GM12801 (cell line): ENCODE results near the gene SERPIND1.

Source experiments
- TF ChIP-seq, protein P1 (sequence below): IDR thresholded peaks from one replicate; pipeline ENCODE4 v1.5.1; 2011; ENCODE audit warnings: control low read depth; ENCODE audit not compliant: insufficient read length; ENCODE audit errors: extremely low read depth

Gene SERPIND1

DNA sequence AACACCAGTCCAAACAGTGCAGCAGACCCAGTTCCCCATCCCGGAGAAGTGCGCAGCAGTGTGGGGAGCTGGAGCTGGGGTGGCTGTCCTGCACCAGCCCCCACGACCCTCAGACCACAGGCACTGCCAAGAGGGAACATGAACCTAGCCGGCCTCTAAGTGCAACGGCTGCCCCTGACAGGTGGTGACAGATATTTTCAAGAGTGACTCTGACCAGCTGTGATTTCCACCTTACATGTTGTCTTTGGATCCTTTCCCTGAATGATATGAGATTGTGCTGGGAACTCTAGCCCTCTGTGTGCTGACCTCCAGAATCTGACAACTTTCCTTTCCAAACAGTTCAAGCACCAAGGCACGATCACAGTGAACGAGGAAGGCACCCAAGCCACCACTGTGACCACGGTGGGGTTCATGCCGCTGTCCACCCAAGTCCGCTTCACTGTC lies 12.6 kb downstream of the SERPIND1 start:
- TF ChIP-seq, protein P1, sequence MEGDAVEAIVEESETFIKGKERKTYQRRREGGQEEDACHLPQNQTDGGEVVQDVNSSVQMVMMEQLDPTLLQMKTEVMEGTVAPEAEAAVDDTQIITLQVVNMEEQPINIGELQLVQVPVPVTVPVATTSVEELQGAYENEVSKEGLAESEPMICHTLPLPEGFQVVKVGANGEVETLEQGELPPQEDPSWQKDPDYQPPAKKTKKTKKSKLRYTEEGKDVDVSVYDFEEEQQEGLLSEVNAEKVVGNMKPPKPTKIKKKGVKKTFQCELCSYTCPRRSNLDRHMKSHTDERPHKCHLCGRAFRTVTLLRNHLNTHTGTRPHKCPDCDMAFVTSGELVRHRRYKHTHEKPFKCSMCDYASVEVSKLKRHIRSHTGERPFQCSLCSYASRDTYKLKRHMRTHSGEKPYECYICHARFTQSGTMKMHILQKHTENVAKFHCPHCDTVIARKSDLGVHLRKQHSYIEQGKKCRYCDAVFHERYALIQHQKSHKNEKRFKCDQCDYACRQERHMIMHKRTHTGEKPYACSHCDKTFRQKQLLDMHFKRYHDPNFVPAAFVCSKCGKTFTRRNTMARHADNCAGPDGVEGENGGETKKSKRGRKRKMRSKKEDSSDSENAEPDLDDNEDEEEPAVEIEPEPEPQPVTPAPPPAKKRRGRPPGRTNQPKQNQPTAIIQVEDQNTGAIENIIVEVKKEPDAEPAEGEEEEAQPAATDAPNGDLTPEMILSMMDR = no peak

DNA sequence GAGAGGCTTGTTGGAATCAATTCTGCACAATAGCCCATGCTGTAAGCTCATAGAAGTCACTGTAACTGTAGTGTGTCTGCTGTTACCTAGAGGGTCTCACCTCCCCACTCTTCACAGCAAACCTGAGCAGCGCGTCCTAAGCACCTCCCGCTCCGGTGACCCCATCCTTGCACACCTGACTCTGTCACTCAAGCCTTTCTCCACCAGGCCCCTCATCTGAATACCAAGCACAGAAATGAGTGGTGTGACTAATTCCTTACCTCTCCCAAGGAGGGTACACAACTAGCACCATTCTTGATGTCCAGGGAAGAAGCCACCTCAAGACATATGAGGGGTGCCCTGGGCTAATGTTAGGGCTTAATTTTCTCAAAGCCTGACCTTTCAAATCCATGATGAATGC lies 13.3 kb downstream of the SERPIND1 start:
- TF ChIP-seq, protein P1 = no peak

DNA sequence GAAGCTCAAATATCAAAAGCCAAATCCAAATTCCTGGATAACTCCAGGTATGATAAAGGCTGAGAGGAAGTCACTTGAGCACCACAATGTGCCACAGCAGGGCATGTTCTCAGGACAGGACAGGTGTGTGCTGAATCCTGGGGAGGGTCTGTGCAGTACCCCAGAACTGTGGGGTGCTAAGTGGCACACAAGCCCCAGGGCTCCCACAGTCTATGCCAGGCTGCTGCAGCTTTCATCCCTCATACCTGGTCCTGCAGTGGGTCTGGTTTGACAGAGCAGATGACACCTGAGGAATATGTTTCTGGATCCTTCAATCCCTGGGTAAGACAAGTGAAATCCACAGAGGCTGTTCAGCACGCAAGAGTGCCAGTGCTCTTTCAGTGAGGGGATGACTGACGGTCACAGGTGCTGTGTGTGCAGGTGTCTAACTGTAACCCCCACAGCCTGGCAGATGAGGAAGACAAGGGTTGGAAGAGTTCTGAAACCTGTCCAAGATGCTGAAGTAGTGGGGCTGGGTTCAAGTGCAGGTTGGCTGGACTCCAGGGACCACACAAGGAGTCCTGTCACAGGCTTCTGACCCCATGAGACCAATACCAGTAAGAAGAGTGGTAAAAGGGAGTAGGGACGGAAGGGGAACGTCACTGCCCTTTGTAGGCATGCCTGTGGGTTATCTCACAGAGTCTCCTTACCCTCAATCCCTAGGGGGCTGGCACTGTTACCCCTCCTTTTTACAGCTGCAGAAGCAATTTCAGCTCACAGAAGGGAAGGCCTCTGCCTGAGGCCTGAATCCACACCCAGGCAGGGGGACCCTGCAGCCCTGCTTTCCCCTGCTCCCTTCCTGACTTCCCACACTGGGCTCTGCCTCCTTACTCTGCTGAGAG lies 14.1 kb downstream of the SERPIND1 start:
- TF ChIP-seq, protein P1 = no peak

DNA sequence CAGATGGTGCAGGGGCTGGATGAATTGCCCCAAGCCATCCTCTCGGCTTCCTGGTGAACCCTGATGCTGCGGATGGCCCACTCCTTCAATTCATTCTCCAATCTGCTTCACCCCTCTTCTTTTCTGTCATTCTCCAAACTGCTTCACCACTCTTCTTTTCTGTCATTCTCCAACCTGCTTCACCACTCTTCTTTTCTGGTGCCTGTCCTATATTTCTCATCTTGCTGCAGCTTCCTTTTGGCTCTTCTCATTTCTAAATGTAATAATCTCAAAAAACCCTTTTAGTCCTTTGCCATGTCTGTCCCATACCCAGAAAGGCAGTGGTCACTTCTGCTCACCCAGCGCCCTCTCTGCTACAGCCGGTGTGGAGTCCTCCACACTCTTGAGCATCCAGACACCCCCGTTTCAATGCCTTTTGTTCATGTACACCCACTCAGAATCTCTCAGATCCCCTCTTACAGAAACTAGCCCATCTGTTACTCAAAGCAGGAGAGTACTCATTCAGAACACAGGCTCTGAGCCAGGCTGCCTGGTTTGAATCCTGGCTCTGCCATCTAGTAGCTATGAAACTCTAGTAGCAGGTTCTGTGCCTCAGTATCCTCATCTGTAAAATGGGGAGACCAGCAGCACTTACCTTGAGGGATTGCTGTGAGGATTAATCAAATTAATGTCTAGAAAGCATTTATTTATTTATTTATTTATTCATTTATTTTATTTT lies 14.9 kb downstream of the SERPIND1 start:
- TF ChIP-seq, protein P1 = no peak

DNA sequence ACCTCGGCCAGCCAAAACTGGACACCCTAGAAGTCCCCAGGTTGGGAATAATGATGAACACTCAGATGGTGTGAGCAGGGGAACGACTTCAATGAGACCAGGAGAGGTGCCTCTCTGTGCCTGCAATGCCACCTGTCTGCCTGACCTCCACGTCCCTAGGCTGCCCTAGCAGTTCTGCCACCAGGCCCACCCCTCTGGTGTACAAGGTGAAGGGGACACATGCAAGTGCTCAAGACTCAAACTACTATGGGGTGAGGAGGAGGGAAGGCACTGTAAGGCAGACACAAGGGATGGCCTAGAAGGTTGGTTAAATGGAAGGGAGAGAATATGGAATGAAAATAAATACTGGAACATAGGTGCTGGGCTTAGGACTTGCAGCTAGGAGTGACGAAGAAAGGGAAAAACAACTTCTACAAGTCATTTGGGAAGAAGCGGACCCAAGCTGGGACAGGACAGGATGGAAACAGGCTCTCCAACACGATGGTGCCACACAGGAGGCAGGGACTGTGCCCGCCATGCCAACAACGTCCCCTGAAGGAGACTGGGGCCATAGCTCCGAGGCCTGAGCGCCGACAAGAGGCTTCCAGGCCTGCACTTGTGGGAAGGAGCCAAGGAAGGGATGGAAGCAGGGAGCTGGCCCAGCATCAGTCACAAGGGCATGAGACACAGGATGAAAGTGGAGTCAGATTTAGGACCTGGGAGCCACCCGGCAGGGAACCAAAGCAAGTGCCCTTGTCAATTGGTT lies 18.5 kb downstream of the SERPIND1 start:
- TF ChIP-seq, protein P1 = no peak

DNA sequence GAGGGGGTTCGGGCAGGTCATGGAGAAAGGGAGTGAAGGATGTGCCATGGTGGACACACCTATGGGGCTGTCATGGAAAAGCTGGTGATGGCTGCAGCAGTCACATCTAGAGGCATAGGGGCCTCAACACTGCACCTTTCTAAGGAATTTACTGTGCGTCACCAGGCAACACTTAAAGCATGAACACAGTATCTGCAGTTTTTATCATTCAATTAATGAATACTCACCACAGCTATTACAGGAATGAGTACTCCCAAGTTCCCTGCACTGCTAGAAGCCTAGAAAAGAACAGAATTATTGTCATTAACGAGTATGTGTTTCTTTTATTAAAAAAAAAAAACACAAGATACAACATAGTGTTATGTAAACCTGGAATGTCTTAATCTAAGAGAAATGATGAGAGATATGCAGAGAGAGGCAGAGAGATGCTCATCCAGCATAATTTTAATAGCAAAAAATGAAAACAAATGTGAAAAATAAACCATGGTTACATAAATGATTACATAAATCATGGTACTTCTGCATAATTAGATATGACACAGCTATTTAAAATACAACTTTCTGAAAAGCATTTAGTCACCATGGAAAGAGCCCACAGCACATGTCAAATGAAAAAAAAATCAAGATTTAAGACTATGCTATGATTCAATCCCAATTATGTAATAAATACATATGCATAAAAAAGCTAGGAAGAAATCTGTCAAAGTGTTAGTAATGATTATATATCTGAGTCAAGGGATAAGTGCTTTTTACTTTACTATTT lies 19.2 kb downstream of the SERPIND1 start:
- TF ChIP-seq, protein P1 = no peak
